ENCODE measurements around the gene RAP1GAP. TPM values are rescaled to one million over a fixed set of nuclear protein-coding genes. Genes with fewer than 3 reads are reported as not detected.

RAP1GAP gene
- polyA plus RNA-seq, 4 donors = 15.9 to 81.8 (median 19.4) TPM

- Histone ChIP-seq H3K4me1 (ENCODE audit: control insufficient read depth in 3 of 3, insufficient read depth in 2 of 3, low read depth in 1 of 3, low read length in 2 of 3) (peaks cover 0 to 23% (median 0%) of the 10 kb centered on the region in 3 donors), H3K27ac (ENCODE audit: low read depth in 1 of 3, low read length in 2 of 3) (no peak overlapping the region), H3K27me3 (ENCODE audit: control insufficient read depth in 3 of 3, insufficient read depth in 3 of 3, low read length in 3 of 3) (no peaks in the 10 kb centered on the region), H3K4me3 (ENCODE audit: low read depth in 1 of 3, low read length in 3 of 3) (no peak overlapping the region), H3K9me3 (ENCODE audit: control insufficient read depth in 2 of 2, insufficient read depth in 1 of 2, low read depth in 1 of 2, low read length in 1 of 2) (no peaks in the 10 kb centered on the region), H3K36me3 (ENCODE audit: control insufficient read depth in 3 of 3, insufficient read depth in 2 of 3, low read depth in 1 of 3, low read length in 3 of 3) (peaks cover 0 to 11% (median 0%) of the 10 kb centered on the region in 3 donors)
- DNase-seq = no peak
- no peak for FAIRE-seq
- 29 to 37% (median 30%) methylated on average over 21 to 23 of the region's 23 CpGs for WGBS, 3 donors
These were observed 78.9 kb downstream of the RAP1GAP start for GRCh38 chr1:21590126-21590880.

- 60 to 89% (median 76%) methylated on average over 5 of the region's 5 CpGs for WGBS, 3 donors
- DNase-seq (no peak), FAIRE-seq (no peak)
- Histone ChIP-seq H3K36me3 (ENCODE audit: control insufficient read depth in 3 of 3, insufficient read depth in 2 of 3, low read depth in 1 of 3, low read length in 3 of 3) (peaks cover 0 to 5% (median 0%) of the 10 kb centered on the region in 3 donors), H3K4me1 (ENCODE audit: control insufficient read depth in 3 of 3, insufficient read depth in 2 of 3, low read depth in 1 of 3, low read length in 2 of 3) (peaks cover 0 to 29% (median 0%) of the 10 kb centered on the region in 3 donors), H3K4me3 (ENCODE audit: low read depth in 1 of 3, low read length in 3 of 3) (no peak overlapping the region), H3K27me3 (ENCODE audit: control insufficient read depth in 3 of 3, insufficient read depth in 3 of 3, low read length in 3 of 3) (no peaks in the 10 kb centered on the region), H3K9me3 (ENCODE audit: control insufficient read depth in 2 of 2, insufficient read depth in 1 of 2, low read depth in 1 of 2, low read length in 1 of 2) (no peaks in the 10 kb centered on the region), H3K27ac (ENCODE audit: low read depth in 1 of 3, low read length in 2 of 3) (no peak overlapping the region)
These were observed 79.5 kb downstream of the RAP1GAP start for GRCh38 chr1:21589618-21590017.

- 67 to 79% (median 68%) methylated on average over 5 of the region's 5 CpGs for WGBS, 3 donors
- Histone ChIP-seq H3K4me1 (ENCODE audit: control insufficient read depth in 3 of 3, insufficient read depth in 2 of 3, low read depth in 1 of 3, low read length in 2 of 3) (peaks cover 0 to 29% (median 0%) of the 10 kb centered on the region in 3 donors), H3K27ac (ENCODE audit: low read depth in 1 of 3, low read length in 2 of 3) (no peak overlapping the region), H3K9me3 (ENCODE audit: control insufficient read depth in 2 of 2, insufficient read depth in 1 of 2, low read depth in 1 of 2, low read length in 1 of 2) (no peaks in the 10 kb centered on the region), H3K36me3 (ENCODE audit: control insufficient read depth in 3 of 3, insufficient read depth in 2 of 3, low read depth in 1 of 3, low read length in 3 of 3) (no peaks in the 10 kb centered on the region), H3K27me3 (ENCODE audit: control insufficient read depth in 3 of 3, insufficient read depth in 3 of 3, low read length in 3 of 3) (peaks cover 0 to 5% (median 3%) of the 10 kb centered on the region in 3 donors), H3K4me3 (ENCODE audit: low read depth in 1 of 3, low read length in 3 of 3) (no peak overlapping the region)
- FAIRE-seq = no peak
- no peak for DNase-seq
These were observed 81.6 kb downstream of the RAP1GAP start for GRCh38 chr1:21587602-21587953.

GRCh38 chr1:21586846-21587601 is 82.1 kb downstream of the RAP1GAP start:
- FAIRE-seq = no peak
- WGBS, 3 donors = 12 to 33% (median 23%) methylated on average over 24 of the region's 24 CpGs
- Histone ChIP-seq H3K4me3 (ENCODE audit: low read depth in 1 of 3, low read length in 3 of 3) (no peak overlapping the region), H3K9me3 (ENCODE audit: control insufficient read depth in 2 of 2, insufficient read depth in 1 of 2, low read depth in 1 of 2, low read length in 1 of 2) (no peaks in the 10 kb centered on the region), H3K4me1 (ENCODE audit: control insufficient read depth in 3 of 3, insufficient read depth in 2 of 3, low read depth in 1 of 3, low read length in 2 of 3) (peaks cover 0 to 29% (median 0%) of the 10 kb centered on the region in 3 donors), H3K27ac (ENCODE audit: low read depth in 1 of 3, low read length in 2 of 3) (no peak overlapping the region), H3K27me3 (ENCODE audit: control insufficient read depth in 3 of 3, insufficient read depth in 3 of 3, low read length in 3 of 3) (peaks cover 0 to 5% (median 3%) of the 10 kb centered on the region in 3 donors), H3K36me3 (ENCODE audit: control insufficient read depth in 3 of 3, insufficient read depth in 2 of 3, low read depth in 1 of 3, low read length in 3 of 3) (no peaks in the 10 kb centered on the region)
- DNase-seq = peak; percentile 50 to 62

GRCh38 chr1:21586222-21586621 is 82.9 kb downstream of the RAP1GAP start:
- DNase-seq (no peak), FAIRE-seq (no peak)
- H3K36me3 ChIP-seq (ENCODE audit: control insufficient read depth in 3 of 3, insufficient read depth in 2 of 3, low read depth in 1 of 3, low read length in 3 of 3) = no peaks in the 10 kb centered on the region
- H3K4me3 ChIP-seq (ENCODE audit: low read depth in 1 of 3, low read length in 3 of 3) = no peak overlapping the region
- peaks cover 0 to 5% (median 3%) of the 10 kb centered on the region in 3 donors for H3K27me3 ChIP-seq (ENCODE audit: control insufficient read depth in 3 of 3, insufficient read depth in 3 of 3, low read length in 3 of 3)
- WGBS, 3 donors = 53 to 56% (median 54%) methylated on average over 11 to 12 of the region's 12 CpGs
- no peak overlapping the region for H3K27ac ChIP-seq (ENCODE audit: low read depth in 1 of 3, low read length in 2 of 3)
- peaks cover 0 to 29% (median 0%) of the 10 kb centered on the region in 3 donors for H3K4me1 ChIP-seq (ENCODE audit: control insufficient read depth in 3 of 3, insufficient read depth in 2 of 3, low read depth in 1 of 3, low read length in 2 of 3)
- H3K9me3 ChIP-seq (ENCODE audit: control insufficient read depth in 2 of 2, insufficient read depth in 1 of 2, low read depth in 1 of 2, low read length in 1 of 2) = no peaks in the 10 kb centered on the region

- FAIRE-seq (no peak), DNase-seq (no peak)
- H3K4me1 ChIP-seq (ENCODE audit: control insufficient read depth in 3 of 3, insufficient read depth in 2 of 3, low read depth in 1 of 3, low read length in 2 of 3) = peaks cover 0 to 24% (median 0%) of the 10 kb centered on the region in 3 donors
- peaks cover 0 to 5% (median 3%) of the 10 kb centered on the region in 3 donors for H3K27me3 ChIP-seq (ENCODE audit: control insufficient read depth in 3 of 3, insufficient read depth in 3 of 3, low read length in 3 of 3)
- peaks cover 0 to 3% of the 10 kb centered on the region in 2 donors for H3K9me3 ChIP-seq (ENCODE audit: control insufficient read depth in 2 of 2, insufficient read depth in 1 of 2, low read depth in 1 of 2, low read length in 1 of 2)
- no peak overlapping the region for H3K27ac ChIP-seq (ENCODE audit: low read depth in 1 of 3, low read length in 2 of 3)
- 36 to 66% (median 54%) methylated on average over 9 of the region's 9 CpGs for WGBS, 3 donors
- H3K4me3 ChIP-seq (ENCODE audit: low read depth in 1 of 3, low read length in 3 of 3) = no peak overlapping the region
- no peaks in the 10 kb centered on the region for H3K36me3 ChIP-seq (ENCODE audit: control insufficient read depth in 3 of 3, insufficient read depth in 2 of 3, low read depth in 1 of 3, low read length in 3 of 3)
These were observed 84.1 kb downstream of the RAP1GAP start for GRCh38 chr1:21585037-21585436.

- DNase-seq (no peak), FAIRE-seq (no peak)
- Histone ChIP-seq H3K27ac (ENCODE audit: low read depth in 1 of 3, low read length in 2 of 3) (no peak overlapping the region), H3K4me3 (ENCODE audit: low read depth in 1 of 3, low read length in 3 of 3) (no peak overlapping the region), H3K4me1 (ENCODE audit: control insufficient read depth in 3 of 3, insufficient read depth in 2 of 3, low read depth in 1 of 3, low read length in 2 of 3) (peaks cover 0 to 24% (median 0%) of the 10 kb centered on the region in 3 donors), H3K27me3 (ENCODE audit: control insufficient read depth in 3 of 3, insufficient read depth in 3 of 3, low read length in 3 of 3) (peaks cover 0 to 5% (median 3%) of the 10 kb centered on the region in 3 donors), H3K36me3 (ENCODE audit: control insufficient read depth in 3 of 3, insufficient read depth in 2 of 3, low read depth in 1 of 3, low read length in 3 of 3) (no peaks in the 10 kb centered on the region), H3K9me3 (ENCODE audit: control insufficient read depth in 2 of 2, insufficient read depth in 1 of 2, low read depth in 1 of 2, low read length in 1 of 2) (peaks cover 0 to 5% of the 10 kb centered on the region in 2 donors)
- 64 to 70% (median 69%) methylated on average over 10 of the region's 10 CpGs for WGBS, 3 donors
These were observed 85.1 kb downstream of the RAP1GAP start for GRCh38 chr1:21584096-21584495.

GRCh38 chr1:21579791-21580190 is 89.4 kb downstream of the RAP1GAP start:
- Histone ChIP-seq H3K9me3 (ENCODE audit: control insufficient read depth in 2 of 2, insufficient read depth in 1 of 2, low read depth in 1 of 2, low read length in 1 of 2) (peaks cover 0 to 5% of the 10 kb centered on the region in 2 donors), H3K27ac (ENCODE audit: low read depth in 1 of 3, low read length in 2 of 3) (no peak overlapping the region), H3K4me3 (ENCODE audit: low read depth in 1 of 3, low read length in 3 of 3) (no peak overlapping the region), H3K36me3 (ENCODE audit: control insufficient read depth in 3 of 3, insufficient read depth in 2 of 3, low read depth in 1 of 3, low read length in 3 of 3) (no peaks in the 10 kb centered on the region), H3K4me1 (ENCODE audit: control insufficient read depth in 3 of 3, insufficient read depth in 2 of 3, low read depth in 1 of 3, low read length in 2 of 3) (peaks cover 0 to 2% (median 0%) of the 10 kb centered on the region in 3 donors), H3K27me3 (ENCODE audit: control insufficient read depth in 3 of 3, insufficient read depth in 3 of 3, low read length in 3 of 3) (peaks cover 0 to 5% (median 3%) of the 10 kb centered on the region in 3 donors)
- DNase-seq (no peak), FAIRE-seq (no peak)
- 45 to 60% (median 56%) methylated on average over 3 of the region's 3 CpGs for WGBS, 3 donors

Data from small intestine (tissue), 7 donors.